ENCODE data around the gene MDM2.

DNA sequence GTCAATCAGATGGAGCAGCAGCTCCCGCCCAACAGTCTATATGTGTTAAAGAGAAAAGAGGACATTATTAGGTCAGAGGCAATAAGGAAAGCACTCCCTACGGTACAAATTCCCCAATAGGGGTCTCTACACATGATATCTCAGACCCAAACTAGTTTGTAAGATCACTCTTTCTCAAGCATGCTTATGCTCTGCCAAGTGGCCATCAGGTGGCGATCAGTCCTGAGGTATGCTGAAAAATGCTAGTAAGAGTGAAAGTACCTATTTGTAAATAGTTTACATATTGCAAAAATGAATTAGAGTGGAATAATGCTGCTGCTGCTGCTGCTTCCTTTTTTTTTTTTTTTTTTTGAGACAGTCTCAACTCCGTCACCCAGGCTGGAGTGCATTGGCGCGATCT is 63.9 kb downstream of the MDM2 start:
- TF ChIP-seq YY1 (IDR thresholded peaks at IDR 0.05; ENCODE audit: low read depth) = no peak
- peak; percentile 76 for TF ChIP-seq RAD21 (IDR thresholded peaks at IDR 0.05; ENCODE audit: low read depth)
